ENCODE data around the gene TMEM53.

The TMEM53 gene

GRCh38 chr1:44698138-44698537 is 23.9 kb upstream of the TMEM53 start:
- no peaks in the 10 kb centered on the region for H3K36me3 ChIP-seq (ENCODE audit: control insufficient read depth, insufficient read depth, low read length)
- H3K4me3 ChIP-seq (ENCODE audit: insufficient read depth, low read depth, low read length, poor library complexity, severe bottlenecking), result no peak overlapping the region
- H3K27me3 ChIP-seq (replicated peaks; ENCODE audit: control insufficient read depth, insufficient read depth, low read length, poor library complexity, severe bottlenecking), result no peaks in the 10 kb centered on the region
- H3K27ac ChIP-seq (ENCODE audit: insufficient read depth, low read length, poor library complexity, severe bottlenecking), result no peak overlapping the region
- no peak for DNase-seq
- H3K4me1 ChIP-seq (ENCODE audit: control insufficient read depth, insufficient read depth, low read length, poor library complexity, severe bottlenecking), result peaks cover 5% of the 10 kb centered on the region
- H3K9me3 ChIP-seq (ENCODE audit: control insufficient read depth, low read length), result no peaks in the 10 kb centered on the region

DNA sequence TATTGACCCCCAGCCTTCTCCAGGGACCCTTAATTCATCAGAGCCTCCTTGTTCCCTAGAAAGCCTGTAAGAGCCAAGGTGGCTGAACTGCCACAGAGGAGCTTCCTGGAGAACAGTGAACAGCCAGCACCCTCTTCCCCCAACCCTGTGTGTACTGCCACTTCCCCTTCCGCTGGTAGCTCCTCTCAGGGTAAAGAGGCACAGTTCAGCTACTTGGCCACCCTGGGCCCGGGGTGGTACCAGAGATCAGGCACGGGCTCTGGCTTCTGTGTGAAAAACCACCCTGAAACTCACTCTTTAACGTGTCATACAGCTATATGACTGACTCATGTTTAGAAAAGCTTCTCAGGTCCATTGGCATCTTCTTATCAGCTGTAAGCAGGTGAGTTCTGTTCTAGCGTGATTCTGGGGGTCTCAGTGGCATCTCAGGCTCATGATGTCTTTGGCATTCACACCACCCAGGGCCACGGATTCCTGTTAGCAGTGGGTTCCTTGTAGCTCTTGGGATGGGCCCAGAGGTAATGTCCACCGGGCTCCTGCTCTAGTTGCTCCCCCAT is 22.6 kb upstream of the TMEM53 start:
- peaks cover 5% of the 10 kb centered on the region for H3K4me1 ChIP-seq (ENCODE audit: control insufficient read depth, insufficient read depth, low read length, poor library complexity, severe bottlenecking)
- H3K9me3 ChIP-seq (ENCODE audit: control insufficient read depth, low read length), result no peaks in the 10 kb centered on the region
- DNase-seq, result no peak
- H3K27me3 ChIP-seq (replicated peaks; ENCODE audit: control insufficient read depth, insufficient read depth, low read length, poor library complexity, severe bottlenecking), result no peaks in the 10 kb centered on the region
- H3K36me3 ChIP-seq (ENCODE audit: control insufficient read depth, insufficient read depth, low read length), result no peaks in the 10 kb centered on the region
- no peak overlapping the region for H3K4me3 ChIP-seq (ENCODE audit: insufficient read depth, low read depth, low read length, poor library complexity, severe bottlenecking)
- H3K27ac ChIP-seq (ENCODE audit: insufficient read depth, low read length, poor library complexity, severe bottlenecking), result no peak overlapping the region

GRCh38 chr1:44696101-44696500 is 21.8 kb upstream of the TMEM53 start:
- H3K9me3 ChIP-seq (ENCODE audit: control insufficient read depth, low read length), result no peaks in the 10 kb centered on the region
- H3K4me3 ChIP-seq (ENCODE audit: insufficient read depth, low read depth, low read length, poor library complexity, severe bottlenecking), result no peak overlapping the region
- DNase-seq, result no peak
- H3K27me3 ChIP-seq (replicated peaks; ENCODE audit: control insufficient read depth, insufficient read depth, low read length, poor library complexity, severe bottlenecking), result no peaks in the 10 kb centered on the region
- H3K4me1 ChIP-seq (ENCODE audit: control insufficient read depth, insufficient read depth, low read length, poor library complexity, severe bottlenecking), result peaks cover 5% of the 10 kb centered on the region
- no peaks in the 10 kb centered on the region for H3K36me3 ChIP-seq (ENCODE audit: control insufficient read depth, insufficient read depth, low read length)
- H3K27ac ChIP-seq (ENCODE audit: insufficient read depth, low read length, poor library complexity, severe bottlenecking), result no peak overlapping the region

DNA sequence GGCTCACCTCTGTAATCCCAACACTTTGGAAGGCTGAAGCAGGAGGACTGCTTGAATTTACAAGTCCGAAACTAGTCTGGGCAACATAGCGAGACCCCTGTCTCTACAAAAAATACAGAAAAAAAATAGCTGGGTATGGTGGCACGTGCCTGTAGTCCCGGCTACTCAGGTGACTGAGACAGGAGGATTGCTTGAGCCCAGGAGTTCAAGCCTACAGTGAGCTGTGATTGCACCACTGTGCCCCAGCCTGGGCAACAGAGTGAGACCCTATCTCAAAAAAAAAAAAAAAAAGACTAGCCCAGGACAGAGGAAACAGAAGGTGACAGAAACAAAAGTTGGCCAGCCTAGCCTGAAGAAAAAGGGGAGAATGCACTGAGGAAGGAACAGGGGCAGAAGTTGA is 21.4 kb upstream of the TMEM53 start:
- H3K4me3 ChIP-seq (ENCODE audit: insufficient read depth, low read depth, low read length, poor library complexity, severe bottlenecking), result no peak overlapping the region
- no peak overlapping the region for H3K27ac ChIP-seq (ENCODE audit: insufficient read depth, low read length, poor library complexity, severe bottlenecking)
- H3K9me3 ChIP-seq (ENCODE audit: control insufficient read depth, low read length), result no peaks in the 10 kb centered on the region
- H3K36me3 ChIP-seq (ENCODE audit: control insufficient read depth, insufficient read depth, low read length), result no peaks in the 10 kb centered on the region
- peaks cover 5% of the 10 kb centered on the region for H3K4me1 ChIP-seq (ENCODE audit: control insufficient read depth, insufficient read depth, low read length, poor library complexity, severe bottlenecking)
- no peaks in the 10 kb centered on the region for H3K27me3 ChIP-seq (replicated peaks; ENCODE audit: control insufficient read depth, insufficient read depth, low read length, poor library complexity, severe bottlenecking)
- DNase-seq, result no peak

GRCh38 chr1:44694863-44695478 is 20.7 kb upstream of the TMEM53 start:
- no peaks in the 10 kb centered on the region for H3K27me3 ChIP-seq (replicated peaks; ENCODE audit: control insufficient read depth, insufficient read depth, low read length, poor library complexity, severe bottlenecking)
- no peak overlapping the region for H3K27ac ChIP-seq (ENCODE audit: insufficient read depth, low read length, poor library complexity, severe bottlenecking)
- H3K4me1 ChIP-seq (ENCODE audit: control insufficient read depth, insufficient read depth, low read length, poor library complexity, severe bottlenecking), result peaks cover 5% of the 10 kb centered on the region
- no peak for DNase-seq
- H3K4me3 ChIP-seq (ENCODE audit: insufficient read depth, low read depth, low read length, poor library complexity, severe bottlenecking), result no peak overlapping the region
- H3K9me3 ChIP-seq (ENCODE audit: control insufficient read depth, low read length), result no peaks in the 10 kb centered on the region
- no peaks in the 10 kb centered on the region for H3K36me3 ChIP-seq (ENCODE audit: control insufficient read depth, insufficient read depth, low read length)

DNA sequence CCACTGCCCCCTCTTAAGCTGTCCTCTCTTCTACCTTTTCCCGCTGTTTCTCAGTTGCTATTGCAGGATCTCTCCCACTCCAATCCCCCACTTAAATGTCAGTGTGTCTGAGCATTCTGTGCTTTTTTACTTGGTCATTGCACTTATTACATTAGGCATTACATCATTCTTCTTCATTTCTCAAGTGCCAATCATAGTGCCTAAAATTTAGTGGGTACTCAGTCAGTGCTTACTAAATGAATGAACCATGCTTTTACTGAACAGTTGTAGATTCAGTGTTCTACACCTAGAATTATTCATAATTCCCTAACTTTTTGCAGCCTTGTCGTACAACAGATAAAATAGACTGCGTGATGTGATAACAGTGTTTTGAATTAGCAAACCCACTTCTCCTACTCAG is 19.6 kb upstream of the TMEM53 start:
- no peak overlapping the region for H3K27ac ChIP-seq (ENCODE audit: insufficient read depth, low read length, poor library complexity, severe bottlenecking)
- H3K9me3 ChIP-seq (ENCODE audit: control insufficient read depth, low read length), result no peaks in the 10 kb centered on the region
- no peak for DNase-seq
- H3K36me3 ChIP-seq (ENCODE audit: control insufficient read depth, insufficient read depth, low read length), result no peaks in the 10 kb centered on the region
- H3K4me3 ChIP-seq (ENCODE audit: insufficient read depth, low read depth, low read length, poor library complexity, severe bottlenecking), result no peak overlapping the region
- no peaks in the 10 kb centered on the region for H3K27me3 ChIP-seq (replicated peaks; ENCODE audit: control insufficient read depth, insufficient read depth, low read length, poor library complexity, severe bottlenecking)
- H3K4me1 ChIP-seq (ENCODE audit: control insufficient read depth, insufficient read depth, low read length, poor library complexity, severe bottlenecking), result peaks cover 5% of the 10 kb centered on the region

GRCh38 chr1:44693159-44693558 is 18.9 kb upstream of the TMEM53 start:
- Histone ChIP-seq H3K27me3 (replicated peaks; ENCODE audit: control insufficient read depth, insufficient read depth, low read length, poor library complexity, severe bottlenecking) (no peaks in the 10 kb centered on the region), H3K36me3 (ENCODE audit: control insufficient read depth, insufficient read depth, low read length) (no peaks in the 10 kb centered on the region), H3K4me3 (ENCODE audit: insufficient read depth, low read depth, low read length, poor library complexity, severe bottlenecking) (no peak overlapping the region), H3K27ac (ENCODE audit: insufficient read depth, low read length, poor library complexity, severe bottlenecking) (no peak overlapping the region), H3K4me1 (ENCODE audit: control insufficient read depth, insufficient read depth, low read length, poor library complexity, severe bottlenecking) (peaks cover 5% of the 10 kb centered on the region), H3K9me3 (ENCODE audit: control insufficient read depth, low read length) (no peaks in the 10 kb centered on the region)
- DNase-seq, result no peak

DNA sequence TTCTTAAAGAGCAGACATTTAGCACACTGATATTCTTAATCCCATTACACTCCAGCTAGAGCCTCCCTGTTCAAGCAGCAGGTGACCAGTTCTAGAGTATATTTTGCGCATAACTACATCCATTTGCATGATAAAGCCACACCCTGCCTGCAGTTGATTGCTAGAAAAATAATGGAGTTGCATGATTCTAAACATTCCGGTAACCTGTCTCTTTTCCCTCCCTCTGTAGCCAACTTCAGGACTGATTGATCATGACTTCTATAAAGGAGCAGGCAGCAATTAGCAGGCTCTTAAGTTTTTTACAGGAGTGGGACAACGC is 15.1 kb upstream of the TMEM53 start:
- Histone ChIP-seq H3K27ac (ENCODE audit: insufficient read depth, low read length, poor library complexity, severe bottlenecking) (no peak overlapping the region), H3K9me3 (ENCODE audit: control insufficient read depth, low read length) (no peaks in the 10 kb centered on the region)

DNA sequence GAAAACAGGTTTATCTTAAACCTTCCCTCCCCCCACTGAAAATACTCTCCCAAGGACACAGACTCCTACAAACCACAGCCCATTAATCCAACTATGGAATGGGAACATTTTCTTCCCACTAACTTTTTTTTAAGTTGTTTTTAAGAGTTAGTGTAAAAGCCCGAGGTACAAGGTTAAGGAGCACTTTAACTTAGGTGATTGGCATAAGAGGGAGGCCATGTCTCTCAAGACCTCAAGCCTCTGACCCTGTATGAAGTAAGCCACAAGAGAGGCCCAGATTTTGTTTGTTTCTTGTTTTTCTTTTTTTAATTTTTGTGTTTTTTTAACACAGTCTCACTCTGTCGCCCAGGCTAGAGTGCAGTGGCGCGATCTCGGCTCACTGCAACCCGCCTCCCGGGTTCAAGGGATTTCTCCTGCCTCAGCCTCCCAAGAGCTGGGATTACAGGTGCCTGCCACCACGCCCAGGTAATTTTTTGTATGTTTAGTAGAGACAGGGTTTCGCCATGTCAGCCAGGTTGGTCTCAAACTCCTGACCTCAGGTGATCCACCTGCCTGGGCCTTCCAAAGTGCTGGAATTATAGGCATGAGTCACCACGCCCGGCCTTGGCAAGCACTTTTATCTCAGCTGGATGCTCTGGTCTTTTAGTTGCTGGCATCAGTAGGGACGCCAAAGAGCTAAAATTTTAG is 14.6 kb upstream of the TMEM53 start:
- H3K27me3 ChIP-seq (replicated peaks; ENCODE audit: control insufficient read depth, insufficient read depth, low read length, poor library complexity, severe bottlenecking), result no peaks in the 10 kb centered on the region
- no peaks in the 10 kb centered on the region for H3K36me3 ChIP-seq (ENCODE audit: control insufficient read depth, insufficient read depth, low read length)
- no peaks in the 10 kb centered on the region for H3K9me3 ChIP-seq (ENCODE audit: control insufficient read depth, low read length)
- H3K4me1 ChIP-seq (ENCODE audit: control insufficient read depth, insufficient read depth, low read length, poor library complexity, severe bottlenecking), result no peaks in the 10 kb centered on the region
- no peak overlapping the region for H3K4me3 ChIP-seq (ENCODE audit: insufficient read depth, low read depth, low read length, poor library complexity, severe bottlenecking)
- no peak overlapping the region for H3K27ac ChIP-seq (ENCODE audit: insufficient read depth, low read length, poor library complexity, severe bottlenecking)
- DNase-seq, result no peak

More for the DNA sequence above, 15.1 kb upstream of the TMEM53 start:
- H3K4me3 ChIP-seq (ENCODE audit: insufficient read depth, low read depth, low read length, poor library complexity, severe bottlenecking), result no peak overlapping the region
- no peaks in the 10 kb centered on the region for H3K4me1 ChIP-seq (ENCODE audit: control insufficient read depth, insufficient read depth, low read length, poor library complexity, severe bottlenecking)
- no peak for DNase-seq
- no peaks in the 10 kb centered on the region for H3K27me3 ChIP-seq (replicated peaks; ENCODE audit: control insufficient read depth, insufficient read depth, low read length, poor library complexity, severe bottlenecking)
- no peaks in the 10 kb centered on the region for H3K36me3 ChIP-seq (ENCODE audit: control insufficient read depth, insufficient read depth, low read length)

DNA sequence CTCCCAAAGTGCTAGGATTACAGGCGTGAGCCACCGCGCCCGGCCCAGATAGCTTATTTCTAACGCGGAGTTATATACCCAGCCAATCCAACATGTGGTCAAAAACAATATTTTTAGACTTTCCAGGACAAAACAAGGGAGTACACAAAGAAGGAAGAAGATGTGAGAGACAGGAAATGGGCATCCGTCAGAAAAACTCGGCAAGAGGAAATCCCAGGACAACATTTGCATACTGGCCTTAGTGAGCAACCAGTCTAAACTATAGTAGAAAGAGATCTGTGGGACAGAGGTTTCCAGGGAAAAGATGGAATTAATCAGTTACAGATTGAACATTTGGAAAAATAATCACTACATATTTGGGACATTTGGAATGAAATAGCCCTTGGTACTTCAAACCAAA is 11.6 kb upstream of the TMEM53 start:
- Histone ChIP-seq H3K27me3 (replicated peaks; ENCODE audit: control insufficient read depth, insufficient read depth, low read length, poor library complexity, severe bottlenecking) (no peaks in the 10 kb centered on the region), H3K9me3 (ENCODE audit: control insufficient read depth, low read length) (no peaks in the 10 kb centered on the region), H3K4me1 (ENCODE audit: control insufficient read depth, insufficient read depth, low read length, poor library complexity, severe bottlenecking) (no peaks in the 10 kb centered on the region), H3K36me3 (ENCODE audit: control insufficient read depth, insufficient read depth, low read length) (no peaks in the 10 kb centered on the region), H3K4me3 (ENCODE audit: insufficient read depth, low read depth, low read length, poor library complexity, severe bottlenecking) (no peak overlapping the region), H3K27ac (ENCODE audit: insufficient read depth, low read length, poor library complexity, severe bottlenecking) (no peak overlapping the region)
- DNase-seq, result no peak

Measured in effector memory CD4-positive, alpha-beta T cell (primary cell).